K562 (cell line): Measurements from ENCODE around the gene OR9K2. TPM values are rescaled to one million over a fixed set of nuclear protein-coding genes. Genes with fewer than 3 reads are reported as not detected.

Source experiments
- ATAC-seq: fragments of 200-7000 bp; cut with Tn5 transposase; 3 replicates; pipeline ENCODE4 v1.9.1; 2020; ENCODE audit warnings: moderate library complexity
- BruUV-seq: library from RNA; stranded (reverse); fragments of 400-500 nt; replicated peaks from 2 replicates; lab custom pipeline; 2021; lab: Mats Ljungman, UMichigan
- CTCF ChIA-PET: fragments of 300-600 bp; formaldehyde crosslinking; extraction: SDS; loops from one replicate; lab custom pipeline; 2021; ENCODE audit warnings: low intra/inter-chr PET ratio; lab: Yijun Ruan, JAX
- POLR2A ChIA-PET: fragments of 300-600, 350-650 bp; sonication (Branson Sonifier 250); formaldehyde crosslinking; extraction: SDS; loops from one replicate; lab custom pipeline; 2021; ENCODE audit warnings: antibody characterized with exemption, inconsistent platforms; lab: Yijun Ruan, JAX
- DNase-seq, 4 experiments: peaks; one replicate each; pipeline versions ENCODE4 v3.0.0 to v3.0.0-alpha.2; 2011 to 2018; ENCODE audit warnings: low spot score in 3 of 4, mixed read lengths in 3 of 4; ENCODE audit errors: extremely low read depth in 1 of 4
- FAIRE-seq: peaks from 2 replicates; lab custom pipeline; 2011; peaks lifted over from hg19 to GRCh38; lab: Jason Lieb, UNC
- H2AFZ ChIP-seq: 2 replicates; pipeline ENCODE4 v1.6.0; 2011; ENCODE audit warnings: low read depth, low read length, control low read depth, inconsistent platforms
- H3K27ac ChIP-seq: fragments of 200-600 bp; 3 replicates; pipeline ENCODE4 v1.8.0; 2011; ENCODE audit warnings: low read depth, mild to moderate bottlenecking, control low read depth, inconsistent platforms, low read length, moderate library complexity, mixed read lengths; ENCODE audit errors: extremely low read depth
- H3K27me3 ChIP-seq, 2 experiments: fragments of 300-600 bp in 1 of 2; 2 replicates in 1 of 2; 3 replicates in 1 of 2; pipeline versions ENCODE4 v1.6.0 to v1.8.0; 2011; ENCODE audit warnings: inconsistent platforms in 2 of 2, low read length in 2 of 2, mild to moderate bottlenecking in 1 of 2, mixed read lengths in 1 of 2, moderate library complexity in 1 of 2; ENCODE audit not compliant: control insufficient read depth in 2 of 2, insufficient read depth in 2 of 2
- H3K36me3 ChIP-seq: fragments of 300-600 bp; 3 replicates; pipeline ENCODE4 v1.8.0; 2011; ENCODE audit warnings: mild to moderate bottlenecking, low read length, inconsistent platforms; ENCODE audit not compliant: control insufficient read depth, insufficient read depth
- H3K4me1 ChIP-seq, 2 experiments: fragments of 200-600 bp in 1 of 2; replicated peaks in 1 of 2; 2 replicates in 1 of 2; 3 replicates in 1 of 2; pipeline versions ENCODE4 v1.5.1 to v1.8.0; 2011; ENCODE audit warnings: inconsistent platforms in 2 of 2, low read length in 2 of 2, mild to moderate bottlenecking in 1 of 2, mixed read lengths in 1 of 2, moderate library complexity in 1 of 2; ENCODE audit not compliant: control insufficient read depth in 2 of 2, insufficient read depth in 2 of 2
- H3K4me2 ChIP-seq: 2 replicates; pipeline ENCODE4 v1.6.1; 2011; ENCODE audit warnings: low read length, control low read depth, inconsistent platforms, mixed read lengths; ENCODE audit not compliant: insufficient read depth
- H3K4me3 ChIP-seq: fragments of 200-600 bp; sonication (generic), shearing (Covaris generic); 2 replicates; pipeline ENCODE4 v1.5.1; 2016; ENCODE audit warnings: control low read depth, inconsistent platforms
- H3K79me2 ChIP-seq: fragments of 200-600 bp; 3 replicates; pipeline ENCODE4 v1.8.0; 2011; ENCODE audit warnings: low read length, inconsistent platforms; ENCODE audit not compliant: control insufficient read depth, insufficient read depth
- H3K9ac ChIP-seq, 2 experiments: 2 replicates each; pipeline versions ENCODE4 v1.6.0 to v1.6.1; 2011; ENCODE audit warnings: low read depth in 2 of 2, low read length in 2 of 2, control low read depth in 1 of 2, inconsistent platforms in 1 of 2, mild to moderate bottlenecking in 1 of 2, mixed read lengths in 1 of 2; ENCODE audit not compliant: insufficient read depth in 1 of 2
- H3K9me1 ChIP-seq: one replicate; pipeline ENCODE4 v1.6.0; 2011; ENCODE audit warnings: inconsistent platforms, mild to moderate bottlenecking, low read length, moderate library complexity; ENCODE audit not compliant: control insufficient read depth, insufficient read depth
- H3K9me3 ChIP-seq: replicated peaks from 2 replicates; pipeline ENCODE4 v1.5.1; 2011; ENCODE audit warnings: low read depth, low read length, inconsistent platforms; ENCODE audit not compliant: control insufficient read depth, insufficient read depth
- H4K20me1 ChIP-seq: replicated peaks from 2 replicates; pipeline ENCODE4 v1.6.1; 2011; ENCODE audit warnings: low read length, inconsistent platforms, mixed read lengths; ENCODE audit not compliant: control insufficient read depth, insufficient read depth
- ERF ChIP-seq: fragments of 450-650 bp; formaldehyde crosslinking; IDR thresholded peaks from 2 replicates; pipeline ENCODE4 v1.4.0; 2020; ENCODE audit warnings: mild to moderate bottlenecking, mixed read lengths
- HNRNPUL1 ChIP-seq: fragments of 200-400 bp; formaldehyde crosslinking; IDR thresholded peaks from 2 replicates; pipeline ENCODE4 v1.6.1; 2017; ENCODE audit warnings: low read length
- NFE2 ChIP-seq: IDR thresholded peaks from 2 replicates; pipeline ENCODE4 v1.6.1; 2014; ENCODE audit warnings: antibody characterized with exemption, low read depth
- OTX1 ChIP-seq: fragments of 450-650 bp; formaldehyde crosslinking; IDR thresholded peaks from 2 replicates; pipeline ENCODE4 v1.4.0; 2022; ENCODE audit warnings: mild to moderate bottlenecking
- PHF8 ChIP-seq: fragments of 200-600 bp; sonication (generic); IDR thresholded peaks from 2 replicates; pipeline ENCODE4 v1.6.1; 2012; ENCODE audit warnings: mixed run types, mild to moderate bottlenecking, inconsistent platforms, low read length, moderate library complexity, borderline replicate concordance
- SETDB1 ChIP-seq: IDR thresholded peaks from one replicate; pipeline ENCODE4 v1.6.1; 2012; ENCODE audit warnings: low read length, control low read depth, inconsistent platforms
- ZBTB17 ChIP-seq: fragments of 450-650 bp; formaldehyde crosslinking; IDR thresholded peaks from 2 replicates; pipeline ENCODE4 v1.4.0; 2020; ENCODE audit warnings: mild to moderate bottlenecking
- ZNF133 ChIP-seq: fragments of 250-450 bp; sonication (Bioruptor Pico); IDR thresholded peaks from 2 replicates; pipeline ENCODE4 v1.4.0; 2020; ENCODE audit warnings: mild to moderate bottlenecking
- ZNF316 ChIP-seq: fragments of 450-650 bp; IDR thresholded peaks from 2 replicates; pipeline ENCODE4 v1.6.1; 2016
- ZNF551 ChIP-seq: fragments of 250-450 bp; sonication (Bioruptor Pico); IDR thresholded peaks from 2 replicates; pipeline ENCODE4 v1.5.0; 2021; ENCODE audit warnings: mild to moderate bottlenecking, moderate library complexity
- ZNF696 ChIP-seq: fragments of 250-450 bp; sonication (Bioruptor Pico); conservative IDR thresholded peaks from 2 replicates; pipeline ENCODE4 v1.4.0; 2020; ENCODE audit warnings: mild to moderate bottlenecking, moderate library complexity
- ZNF766 ChIP-seq: fragments of 200-800 bp; sonication (Bioruptor generic); conservative IDR thresholded peaks from 2 replicates; pipeline ENCODE4 v1.6.1; 2016; ENCODE audit warnings: missing genetic modification characterization, missing compliant biosample characterization
- WGBS: fragments of 100-300 bp; shearing (Covaris generic); methylation state at CpG from one replicate; pipeline ENCODE4 v1.1.6; 2016; ENCODE audit warnings: low coverage, mixed read lengths; ENCODE audit not compliant: insufficient coverage; ENCODE audit errors: missing lambda C conversion rate; 5-methylcytosine and 5-hydroxymethylcytosine counted together
- in situ Hi-C: fragments of 300-500 bp; cut with MboI; formaldehyde crosslinking; loops from 4 replicates; pipeline ENCODE4 v1.15.0; 2018; ENCODE audit warnings: inconsistent platforms, mixed read lengths
- intact Hi-C: fragments of 100-400 bp; cut with micrococcal nuclease; formaldehyde crosslinking; loops from 2 replicates; pipeline ENCODE4 v1.14.2; 2022
- polyA plus RNA-seq, 8 experiments: library from polyadenylated mRNA; depleted of rRNA in 4 of 8; stranded (reverse) in 5 of 8; unstranded in 3 of 8; fragments of >200 nt; fragmentation: Nextera tagmentation in 2 of 8; fragmentation: Illumina TruSeq in 1 of 8; extraction: Ambion mirVana in 2 of 8; extraction: Trizol in 1 of 8; gene quantifications; 2 replicates each; pipeline versions ENCODE4 v1.2.1 to v1.2.3, GENCODE V29; 2011 to 2014; ENCODE audit warnings: inconsistent platforms in 1 of 8, missing spikeins in 1 of 8
- total RNA-seq, 7 experiments: library from RNA; depleted of rRNA in 6 of 7; stranded (reverse); fragments of >200 nt in 6 of 7; fragmentation: Illumina TruSeq in 2 of 7; extraction: Trizol in 2 of 7; gene quantifications; 2 replicates each; pipeline versions ENCODE4 v1.2.1 to v1.2.3, GENCODE V29; 2011 to 2021; ENCODE audit warnings: low replicate concordance in 1 of 7
- TF ChIP-seq, protein P1 (sequence below), 2 experiments: IDR thresholded peaks; 2 replicates each; pipeline ENCODE4 v1.6.1; 2011; ENCODE audit warnings: borderline replicate concordance in 1 of 2, control low read depth in 1 of 2, low read depth in 1 of 2, low read length in 1 of 2, mild to moderate bottlenecking in 1 of 2, mixed read lengths in 1 of 2, moderate library complexity in 1 of 2; ENCODE audit not compliant: insufficient read depth in 1 of 2, insufficient read length in 1 of 2, poor library complexity in 1 of 2, severe bottlenecking in 1 of 2; ENCODE audit errors: extremely low read depth in 1 of 2
- TF ChIP-seq, protein P2 (sequence below): sonication (generic); formaldehyde crosslinking; IDR thresholded peaks from 2 replicates; pipeline ENCODE4 v1.8.0; 2022; ENCODE audit warnings: mild to moderate bottlenecking, missing genetic modification reagents

Gene OR9K2
- total and polyA plus RNA-seq, 9 of the 15 experiments (the other 6 are each of a cell fraction or from before 2014, with no cell fraction given), result not detected

DNA sequence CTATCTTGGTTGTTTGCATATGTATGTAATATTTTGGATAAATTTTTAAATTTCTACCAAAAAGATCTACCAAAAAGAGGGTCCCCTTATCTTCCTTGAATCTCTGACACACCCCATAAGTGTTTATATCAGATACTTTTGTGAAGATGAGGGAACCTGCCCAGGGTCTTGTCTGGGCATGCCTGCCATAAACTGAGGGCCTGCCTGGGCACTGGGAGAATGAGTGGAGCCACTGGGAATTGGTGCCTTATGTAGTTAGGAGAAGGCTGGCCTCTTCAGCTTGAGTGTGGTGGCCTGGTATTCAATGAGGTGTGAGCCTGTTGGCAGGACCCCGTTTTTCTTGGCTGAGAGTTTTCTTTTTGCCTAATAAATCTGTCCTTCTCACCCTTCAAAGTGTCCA is 46.5 kb downstream of the OR9K2 start:
- Histone ChIP-seq H3K27ac (no peak overlapping the region), H3K36me3 (no peaks in the 10 kb centered on the region), H3K27me3 (peaks cover 0 to 2% of the 10 kb centered on the region in 2 experiments; a peak in 1 of 5 replicates), H4K20me1 (no peaks in the 10 kb centered on the region), H3K79me2 (no peaks in the 10 kb centered on the region), H3K9ac (no peak overlapping the region), H3K4me1 (no peaks in the 10 kb centered on the region)
- in situ Hi-C loops, result no loop called here
- WGBS, result 0% methylated on average over 1 of the region's 1 CpG
- CTCF ChIA-PET, result no interaction called here
- intact Hi-C loops, result no loop called here
- FAIRE-seq, result no peak
- TF ChIP-seq ZNF133 (CRISPR knock-in tag) (no peak), NFE2 (no peak), ZNF551 (CRISPR knock-in tag) (no peak), ERF (CRISPR knock-in tag) (no peak), HNRNPUL1 (no peak), OTX1 (CRISPR knock-in tag) (no peak), PHF8 (no peak), ZNF696 (CRISPR knock-in tag) (no peak), ZNF766 (CRISPR knock-in tag) (no peak), ZNF316 (no peak), SETDB1 (no peak), ZBTB17 (CRISPR knock-in tag) (no peak)
- TF ChIP-seq, protein P1, sequence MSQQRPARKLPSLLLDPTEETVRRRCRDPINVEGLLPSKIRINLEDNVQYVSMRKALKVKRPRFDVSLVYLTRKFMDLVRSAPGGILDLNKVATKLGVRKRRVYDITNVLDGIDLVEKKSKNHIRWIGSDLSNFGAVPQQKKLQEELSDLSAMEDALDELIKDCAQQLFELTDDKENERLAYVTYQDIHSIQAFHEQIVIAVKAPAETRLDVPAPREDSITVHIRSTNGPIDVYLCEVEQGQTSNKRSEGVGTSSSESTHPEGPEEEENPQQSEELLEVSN (IDR thresholded peaks at IDR 0.05; ENCODE audit: borderline replicate concordance in 1 of 2, extremely low read depth in 1 of 2, insufficient read depth in 1 of 2, insufficient read length in 1 of 2, low read depth in 1 of 2, low read length in 1 of 2, poor library complexity in 1 of 2, severe bottlenecking in 1 of 2), result no peak
- TF ChIP-seq, protein P2, sequence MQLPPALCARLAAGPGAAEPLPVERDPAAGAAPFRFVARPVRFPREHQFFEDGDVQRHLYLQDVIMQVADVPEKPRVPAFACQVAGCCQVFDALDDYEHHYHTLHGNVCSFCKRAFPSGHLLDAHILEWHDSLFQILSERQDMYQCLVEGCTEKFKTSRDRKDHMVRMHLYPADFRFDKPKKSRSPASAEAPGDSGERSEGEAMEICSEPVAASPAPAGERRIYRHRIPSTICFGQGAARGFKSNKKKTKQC, result no peak
- TF ChIP-seq, all 486 proteins: peak for 0
- DNase-seq, result no peak
- H3K4me3 ChIP-seq, result no peak overlapping the region
- BruUV-seq, result no TSS peak
- no peak for ATAC-seq
- POLR2A ChIA-PET, result no interaction called here
- H3K9me3 ChIP-seq, result no peaks in the 10 kb centered on the region
- H2AFZ ChIP-seq, result no peak overlapping the region
- no peaks in the 10 kb centered on the region for H3K9me1 ChIP-seq
- no peak overlapping the region for H3K4me2 ChIP-seq
